BLaER1 (cell line): ENCODE data around the gene EMILIN2.

Experiments
- H3K27ac ChIP-seq: shearing (Covaris generic); formaldehyde crosslinking; 2 replicates; pipeline ENCODE4 v1.8.1; 2022
- H3K27me3 ChIP-seq: shearing (Covaris generic); formaldehyde crosslinking; 2 replicates; pipeline ENCODE4 v1.8.1; 2022
- H3K36me3 ChIP-seq: shearing (Covaris generic); formaldehyde crosslinking; 2 replicates; pipeline ENCODE4 v1.8.1; 2022
- H3K4me1 ChIP-seq: shearing (Covaris generic); formaldehyde crosslinking; 2 replicates; pipeline ENCODE4 v1.8.1; 2022
- H3K4me2 ChIP-seq: shearing (Covaris generic); formaldehyde crosslinking; 2 replicates; pipeline ENCODE4 v1.8.1; 2022
- H3K4me3 ChIP-seq: shearing (Covaris generic); formaldehyde crosslinking; 2 replicates; pipeline ENCODE4 v1.8.1; 2022
- H3K9ac ChIP-seq: shearing (Covaris generic); formaldehyde crosslinking; 2 replicates; pipeline ENCODE4 v1.8.1; 2022
- H3K9me3 ChIP-seq: shearing (Covaris generic); formaldehyde crosslinking; 2 replicates; pipeline ENCODE4 v1.8.1; 2022
- H4K20me1 ChIP-seq: shearing (Covaris generic); formaldehyde crosslinking; 2 replicates; pipeline ENCODE4 v1.8.1; 2022
- Cebpa-rat ChIP-seq: shearing (Covaris generic); IDR thresholded peaks from 2 replicates; pipeline ENCODE4 v1.8.1; 2022

Gene EMILIN2

GRCh38 chr18:2884706-2885285 is 38.0 kb downstream of the EMILIN2 start:
- peaks cover 51% of the 10 kb centered on the region for H3K4me1 ChIP-seq
- H3K36me3 ChIP-seq, result no peaks in the 10 kb centered on the region
- H3K27me3 ChIP-seq, result no peaks in the 10 kb centered on the region
- no peak overlapping the region for H3K4me3 ChIP-seq
- peaks cover 15% of the 10 kb centered on the region for H3K9me3 ChIP-seq
- H3K4me2 ChIP-seq, result no peak overlapping the region
- TF ChIP-seq Cebpa-rat, result no peak
- H3K9ac ChIP-seq, result no peak overlapping the region
- H4K20me1 ChIP-seq, result no peaks in the 10 kb centered on the region
- H3K27ac ChIP-seq, result peak overlapping the region; percentile 36; the same call in 1 of the 2 replicates

- no peak for TF ChIP-seq Cebpa-rat
- H3K27ac ChIP-seq, result no peak overlapping the region
- H3K27me3 ChIP-seq, result no peaks in the 10 kb centered on the region
- H3K4me2 ChIP-seq, result no peak overlapping the region
- peaks cover 24% of the 10 kb centered on the region for H3K4me1 ChIP-seq
- H3K9ac ChIP-seq, result no peak overlapping the region
- no peaks in the 10 kb centered on the region for H3K36me3 ChIP-seq
- H4K20me1 ChIP-seq, result no peaks in the 10 kb centered on the region
- H3K4me3 ChIP-seq, result no peak overlapping the region
- H3K9me3 ChIP-seq, result peaks cover 15% of the 10 kb centered on the region
Measured at GRCh38 chr18:2887470-2887869, 40.7 kb downstream of the EMILIN2 start.

- no peaks in the 10 kb centered on the region for H3K27me3 ChIP-seq
- H3K4me1 ChIP-seq, result 0 out of 2 replicates have a peak, but pooled peaks cover 2% of the 10 kb centered on the region
- H3K9me3 ChIP-seq, result peaks cover 15% of the 10 kb centered on the region
- no peak for TF ChIP-seq Cebpa-rat
- no peak overlapping the region for H3K4me2 ChIP-seq
- no peak overlapping the region for H3K27ac ChIP-seq
- no peaks in the 10 kb centered on the region for H3K36me3 ChIP-seq
- H4K20me1 ChIP-seq, result no peaks in the 10 kb centered on the region
- H3K4me3 ChIP-seq, result no peak overlapping the region
- no peak overlapping the region for H3K9ac ChIP-seq
Measured at GRCh38 chr18:2889761-2890192, 43.0 kb downstream of the EMILIN2 start.

- Histone ChIP-seq H3K27me3 (no peaks in the 10 kb centered on the region), H4K20me1 (no peaks in the 10 kb centered on the region), H3K36me3 (no peaks in the 10 kb centered on the region), H3K27ac (no peak overlapping the region), H3K4me2 (no peak overlapping the region), H3K9ac (no peak overlapping the region), H3K4me1 (no peaks in the 10 kb centered on the region), H3K9me3 (peaks cover 18% of the 10 kb centered on the region), H3K4me3 (no peak overlapping the region)
- no peak for TF ChIP-seq Cebpa-rat
Measured at GRCh38 chr18:2890606-2891005, 43.8 kb downstream of the EMILIN2 start.

- peaks cover 14% of the 10 kb centered on the region for H3K9me3 ChIP-seq
- H3K27ac ChIP-seq, result no peak overlapping the region
- H3K9ac ChIP-seq, result no peak overlapping the region
- H4K20me1 ChIP-seq, result no peaks in the 10 kb centered on the region
- no peak overlapping the region for H3K4me3 ChIP-seq
- no peaks in the 10 kb centered on the region for H3K27me3 ChIP-seq
- no peaks in the 10 kb centered on the region for H3K4me1 ChIP-seq
- H3K4me2 ChIP-seq, result no peak overlapping the region
- no peaks in the 10 kb centered on the region for H3K36me3 ChIP-seq
- no peak for TF ChIP-seq Cebpa-rat
Measured at GRCh38 chr18:2891526-2892431, 45.0 kb downstream of the EMILIN2 start.

- Histone ChIP-seq H4K20me1 (no peaks in the 10 kb centered on the region), H3K9me3 (0 out of 2 replicates have a peak, but pooled peaks cover 4% of the 10 kb centered on the region), H3K4me1 (peaks cover 3% of the 10 kb centered on the region), H3K27me3 (no peaks in the 10 kb centered on the region), H3K4me2 (no peak overlapping the region), H3K9ac (no peak overlapping the region), H3K4me3 (no peak overlapping the region), H3K36me3 (no peaks in the 10 kb centered on the region), H3K27ac (no peak overlapping the region)
- TF ChIP-seq Cebpa-rat, result no peak
Measured at GRCh38 chr18:2893056-2893455, 46.2 kb downstream of the EMILIN2 start.

- no peaks in the 10 kb centered on the region for H3K27me3 ChIP-seq
- no peaks in the 10 kb centered on the region for H3K36me3 ChIP-seq
- peaks cover 9% of the 10 kb centered on the region for H3K4me1 ChIP-seq
- H3K9me3 ChIP-seq, result 0 out of 2 replicates have a peak, but pooled peaks cover 4% of the 10 kb centered on the region
- H3K27ac ChIP-seq, result no peak overlapping the region
- no peak for TF ChIP-seq Cebpa-rat
- no peak overlapping the region for H3K4me3 ChIP-seq
- no peak overlapping the region for H3K4me2 ChIP-seq
- no peaks in the 10 kb centered on the region for H4K20me1 ChIP-seq
- H3K9ac ChIP-seq, result no peak overlapping the region
Measured at GRCh38 chr18:2893676-2894075, 46.9 kb downstream of the EMILIN2 start.

- Histone ChIP-seq H3K4me1 (peaks cover 13% of the 10 kb centered on the region), H3K9ac (no peak overlapping the region), H3K27ac (no peak overlapping the region), H3K4me3 (no peak overlapping the region), H3K4me2 (no peak overlapping the region), H3K27me3 (no peaks in the 10 kb centered on the region), H3K36me3 (no peaks in the 10 kb centered on the region), H3K9me3 (0 out of 2 replicates have a peak, but pooled peaks cover 4% of the 10 kb centered on the region), H4K20me1 (no peaks in the 10 kb centered on the region)
- TF ChIP-seq Cebpa-rat, result no peak
Measured at GRCh38 chr18:2894131-2894840, 47.5 kb downstream of the EMILIN2 start.

GRCh38 chr18:2894841-2895370 is 48.1 kb downstream of the EMILIN2 start:
- Histone ChIP-seq H3K4me1 (peaks cover 13% of the 10 kb centered on the region), H4K20me1 (no peaks in the 10 kb centered on the region), H3K4me2 (no peak overlapping the region), H3K4me3 (no peak overlapping the region), H3K27ac (no peak overlapping the region), H3K9me3 (0 out of 2 replicates have a peak, but pooled peaks cover 4% of the 10 kb centered on the region), H3K36me3 (no peaks in the 10 kb centered on the region), H3K9ac (no peak overlapping the region), H3K27me3 (no peaks in the 10 kb centered on the region)
- no peak for TF ChIP-seq Cebpa-rat
